ENCODE results near the gene IRF5.

Gene IRF5

DNA sequence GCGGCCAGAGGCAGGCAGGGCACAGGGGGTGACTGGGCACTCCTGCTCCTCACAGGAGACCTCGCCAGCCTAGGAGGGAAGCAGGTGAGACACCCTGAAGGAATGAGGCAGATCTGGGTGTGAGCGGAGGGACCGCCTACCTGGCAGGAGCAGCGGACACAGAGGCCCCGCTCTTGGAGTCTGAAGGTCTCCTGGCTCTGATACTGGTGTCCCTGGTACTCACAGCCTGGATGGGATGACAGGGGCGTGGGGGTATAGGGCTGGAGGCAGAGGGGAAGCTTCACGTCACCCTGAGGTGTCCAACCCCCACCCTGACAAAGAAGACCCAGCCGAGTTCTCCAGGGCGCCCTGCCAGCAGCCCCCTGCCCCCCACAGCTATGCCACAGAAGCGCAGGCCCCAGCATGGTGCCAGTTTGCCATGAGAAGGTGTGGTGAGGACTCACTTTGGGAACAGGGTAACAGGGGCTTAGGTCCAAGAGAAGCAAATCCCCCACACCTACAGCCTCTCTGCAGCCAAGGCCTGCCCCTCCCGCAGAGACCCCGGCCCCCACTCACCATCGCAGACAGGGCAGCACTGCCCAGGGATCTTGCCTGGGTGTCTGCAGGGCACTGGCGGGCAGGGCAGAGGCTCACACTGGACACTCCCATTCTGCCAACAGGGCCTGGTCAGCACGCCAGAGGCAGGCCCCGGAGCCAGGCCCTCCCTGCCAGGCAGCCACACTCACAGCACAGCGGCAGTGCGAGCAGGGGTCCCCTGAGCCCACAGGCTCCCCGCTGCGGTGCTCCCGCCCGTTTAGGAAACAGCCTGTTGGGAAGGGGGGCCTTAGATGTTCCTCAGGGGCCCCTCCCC, 44.3 kb upstream of the IRF5 start:
- Histone ChIP-seq H3K4me2 (no peak overlapping the region), H3K27me3 (ENCODE audit: insufficient read depth, low read depth) (peaks cover 17% of the 10 kb centered on the region; the same call in 1 of the 2 replicates), H4K20me1 (ENCODE audit: insufficient read depth) (no peaks in the 10 kb centered on the region), H3K27ac (no peak overlapping the region), H3K4me1 (ENCODE audit: low read depth, poor library complexity, severe bottlenecking) (no peaks in the 10 kb centered on the region), H3K79me2 (ENCODE audit: insufficient read depth, low read depth) (no peaks in the 10 kb centered on the region), H3K36me3 (ENCODE audit: insufficient read depth) (no peaks in the 10 kb centered on the region), H2AFZ (ENCODE audit: low read depth) (no peak overlapping the region), H3K4me3 (IDR thresholded peaks at IDR 0.05; ENCODE audit: insufficient read depth, low read depth, low read length) (no peak overlapping the region), H3K9ac (no peak overlapping the region)
- TF ChIP-seq, protein P1, sequence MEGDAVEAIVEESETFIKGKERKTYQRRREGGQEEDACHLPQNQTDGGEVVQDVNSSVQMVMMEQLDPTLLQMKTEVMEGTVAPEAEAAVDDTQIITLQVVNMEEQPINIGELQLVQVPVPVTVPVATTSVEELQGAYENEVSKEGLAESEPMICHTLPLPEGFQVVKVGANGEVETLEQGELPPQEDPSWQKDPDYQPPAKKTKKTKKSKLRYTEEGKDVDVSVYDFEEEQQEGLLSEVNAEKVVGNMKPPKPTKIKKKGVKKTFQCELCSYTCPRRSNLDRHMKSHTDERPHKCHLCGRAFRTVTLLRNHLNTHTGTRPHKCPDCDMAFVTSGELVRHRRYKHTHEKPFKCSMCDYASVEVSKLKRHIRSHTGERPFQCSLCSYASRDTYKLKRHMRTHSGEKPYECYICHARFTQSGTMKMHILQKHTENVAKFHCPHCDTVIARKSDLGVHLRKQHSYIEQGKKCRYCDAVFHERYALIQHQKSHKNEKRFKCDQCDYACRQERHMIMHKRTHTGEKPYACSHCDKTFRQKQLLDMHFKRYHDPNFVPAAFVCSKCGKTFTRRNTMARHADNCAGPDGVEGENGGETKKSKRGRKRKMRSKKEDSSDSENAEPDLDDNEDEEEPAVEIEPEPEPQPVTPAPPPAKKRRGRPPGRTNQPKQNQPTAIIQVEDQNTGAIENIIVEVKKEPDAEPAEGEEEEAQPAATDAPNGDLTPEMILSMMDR (conservative IDR thresholded peaks at IDR 0.05; ENCODE audit: low read depth, low read length): no peak

DNA sequence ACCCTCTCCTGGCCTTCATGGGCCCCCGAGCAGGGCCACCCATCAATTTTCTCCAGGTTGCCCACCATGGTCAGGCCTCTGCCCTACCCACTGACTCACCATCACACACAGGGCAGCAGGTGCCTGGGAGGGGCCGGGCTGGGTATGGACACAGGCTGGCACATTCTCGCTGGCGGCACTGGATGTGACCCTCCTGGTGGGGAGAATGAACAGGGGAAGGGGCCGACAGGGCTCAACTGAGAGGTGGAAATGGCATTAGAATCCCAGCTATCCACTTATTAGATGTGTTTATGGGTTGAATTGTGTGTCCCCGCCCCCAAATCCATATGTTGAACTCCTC, 43.7 kb upstream of the IRF5 start:
- Histone ChIP-seq H3K4me2 (no peak overlapping the region), H3K79me2 (ENCODE audit: insufficient read depth, low read depth) (no peaks in the 10 kb centered on the region), H3K27ac (no peak overlapping the region), H3K4me3 (IDR thresholded peaks at IDR 0.05; ENCODE audit: insufficient read depth, low read depth, low read length) (no peak overlapping the region), H4K20me1 (ENCODE audit: insufficient read depth) (no peaks in the 10 kb centered on the region), H3K4me1 (ENCODE audit: low read depth, poor library complexity, severe bottlenecking) (no peaks in the 10 kb centered on the region), H2AFZ (ENCODE audit: low read depth) (no peak overlapping the region), H3K36me3 (ENCODE audit: insufficient read depth) (no peaks in the 10 kb centered on the region), H3K9ac (no peak overlapping the region), H3K27me3 (ENCODE audit: insufficient read depth, low read depth) (peaks cover 13% of the 10 kb centered on the region; the same call in 1 of the 2 replicates)
- TF ChIP-seq, protein P1 (conservative IDR thresholded peaks at IDR 0.05; ENCODE audit: low read depth, low read length): no peak

DNA sequence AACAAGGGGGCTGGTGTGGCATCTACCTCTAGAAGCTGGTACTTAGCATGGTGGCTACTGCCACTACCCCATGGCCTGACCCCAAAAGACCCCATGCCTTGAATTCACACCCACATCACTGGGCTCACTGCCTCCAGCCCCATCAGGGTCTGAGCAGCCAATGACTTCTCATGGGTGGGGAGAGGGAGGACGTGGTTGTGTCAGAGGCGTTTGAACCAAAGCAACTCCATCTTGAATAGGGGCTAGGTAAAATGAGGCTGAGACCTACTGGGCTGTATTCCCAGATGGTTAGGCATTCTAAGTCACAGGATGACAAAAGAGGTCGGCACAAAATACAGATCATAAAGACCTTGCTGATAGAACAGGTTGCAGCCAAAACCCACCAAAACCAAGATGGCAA, 42.4 kb upstream of the IRF5 start:
- Histone ChIP-seq H3K9ac (no peak overlapping the region), H4K20me1 (ENCODE audit: insufficient read depth) (no peaks in the 10 kb centered on the region), H3K4me3 (IDR thresholded peaks at IDR 0.05; ENCODE audit: insufficient read depth, low read depth, low read length) (no peak overlapping the region), H3K4me2 (no peak overlapping the region), H3K27me3 (ENCODE audit: insufficient read depth, low read depth) (peaks cover under 1% of the 10 kb centered on the region; the same call in 1 of the 2 replicates), H3K79me2 (ENCODE audit: insufficient read depth, low read depth) (no peaks in the 10 kb centered on the region), H3K27ac (no peak overlapping the region), H3K36me3 (ENCODE audit: insufficient read depth) (no peaks in the 10 kb centered on the region), H2AFZ (ENCODE audit: low read depth) (no peak overlapping the region), H3K4me1 (ENCODE audit: low read depth, poor library complexity, severe bottlenecking) (no peaks in the 10 kb centered on the region)
- TF ChIP-seq, protein P1 (conservative IDR thresholded peaks at IDR 0.05; ENCODE audit: low read depth, low read length): no peak

DNA sequence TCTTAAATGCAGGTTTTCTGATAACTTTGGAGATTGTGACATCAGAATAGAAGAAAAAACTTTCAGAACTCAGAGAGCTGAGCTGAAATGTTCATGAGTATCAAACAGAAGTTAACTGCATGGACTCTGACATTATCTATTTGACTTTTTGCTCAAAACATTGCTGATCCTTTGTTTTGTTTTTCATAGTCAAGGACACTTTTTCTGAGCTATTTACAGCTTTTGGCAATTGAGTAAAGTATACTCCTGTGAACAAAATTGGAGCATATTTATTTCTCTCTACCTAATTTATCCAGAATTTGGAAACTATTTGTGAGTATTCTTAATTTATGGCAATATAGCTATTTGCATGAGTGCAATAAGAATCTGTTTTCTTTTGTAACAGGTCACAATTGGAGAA, 38.3 kb upstream of the IRF5 start:
- Histone ChIP-seq H3K4me2 (no peak overlapping the region), H4K20me1 (ENCODE audit: insufficient read depth) (no peaks in the 10 kb centered on the region), H3K27ac (no peak overlapping the region), H3K79me2 (ENCODE audit: insufficient read depth, low read depth) (no peaks in the 10 kb centered on the region), H3K4me1 (ENCODE audit: low read depth, poor library complexity, severe bottlenecking) (peaks cover 2% of the 10 kb centered on the region), H2AFZ (ENCODE audit: low read depth) (no peak overlapping the region), H3K27me3 (ENCODE audit: insufficient read depth, low read depth) (no peaks in the 10 kb centered on the region), H3K36me3 (ENCODE audit: insufficient read depth) (no peaks in the 10 kb centered on the region), H3K4me3 (IDR thresholded peaks at IDR 0.05; ENCODE audit: insufficient read depth, low read depth, low read length) (no peak overlapping the region), H3K9ac (no peak overlapping the region)
- TF ChIP-seq, protein P1 (conservative IDR thresholded peaks at IDR 0.05; ENCODE audit: low read depth, low read length): no peak

Data from KMS-11 (cell line).